Fibroblast of lung (primary cell): ENCODE data around the gene DNHD1. TPM values are rescaled to one million over a fixed set of nuclear protein-coding genes. Genes with fewer than 3 reads are reported as not detected.

Source experiments
- DNase-seq, 2 donors: peaks; one replicate each; pipeline versions ENCODE4 v3.0.0 to v3.0.0-alpha.2; 2010; ENCODE audit warnings: low read depth in 2 of 2
- H2AFZ ChIP-seq: 2 replicates; pipeline ENCODE4 v1.5.1; 2012; ENCODE audit warnings: low read length, control low read depth, inconsistent platforms
- H3K27ac ChIP-seq: 2 replicates; pipeline ENCODE4 v1.5.1; 2011; ENCODE audit warnings: low read length, control low read depth; ENCODE audit not compliant: insufficient read depth
- H3K27me3 ChIP-seq: 2 replicates; pipeline ENCODE4 v1.5.1; 2011; ENCODE audit warnings: mild to moderate bottlenecking, low read length; ENCODE audit not compliant: control insufficient read depth, insufficient read depth
- H3K36me3 ChIP-seq: 2 replicates; pipeline ENCODE4 v1.5.1; 2011; ENCODE audit warnings: low read length; ENCODE audit not compliant: control insufficient read depth, insufficient read depth
- H3K4me1 ChIP-seq: 2 replicates; pipeline ENCODE4 v1.5.1; 2011; ENCODE audit warnings: low read length; ENCODE audit not compliant: control insufficient read depth, insufficient read depth; ENCODE audit errors: extremely low read depth
- H3K4me2 ChIP-seq: 2 replicates; pipeline ENCODE4 v1.5.1; 2011; ENCODE audit warnings: low read length, control low read depth; ENCODE audit not compliant: insufficient read depth; ENCODE audit errors: extremely low read depth
- H3K4me3 ChIP-seq, 4 experiments: fragments of 200-600 bp in 1 of 4; sonication (generic) in 1 of 4; replicated peaks in 1 of 4; 2 replicates each; pipeline ENCODE4 v1.5.1; 2011 to 2016; ENCODE audit warnings: low read length in 4 of 4, low read depth in 3 of 4, mild to moderate bottlenecking in 3 of 4, control low read depth in 2 of 4, inconsistent platforms in 1 of 4, mixed read lengths in 1 of 4; ENCODE audit not compliant: insufficient read depth in 1 of 4; ENCODE audit errors: control extremely low read depth in 1 of 4
- H3K79me2 ChIP-seq: 2 replicates; pipeline ENCODE4 v1.5.1; 2012; ENCODE audit warnings: mild to moderate bottlenecking, low read length, inconsistent platforms; ENCODE audit not compliant: control insufficient read depth, insufficient read depth
- H3K9ac ChIP-seq: 2 replicates; pipeline ENCODE4 v1.5.1; 2011; ENCODE audit warnings: mild to moderate bottlenecking, low read length, control low read depth; ENCODE audit not compliant: insufficient read depth
- H3K9me3 ChIP-seq: 2 replicates; pipeline ENCODE4 v1.5.1; 2012; ENCODE audit warnings: low read depth, low read length; ENCODE audit not compliant: control insufficient read depth, insufficient read depth
- H4K20me1 ChIP-seq: 2 replicates; pipeline ENCODE4 v1.5.1; 2011; ENCODE audit warnings: low read length; ENCODE audit not compliant: control insufficient read depth, insufficient read depth; ENCODE audit errors: extremely low read depth
- CTCF ChIP-seq, 2 donors: IDR thresholded peaks in 1 of 2; conservative IDR thresholded peaks in 1 of 2; 1 replicate in 1 of 2; 2 replicates in 1 of 2; pipeline ENCODE4 v1.5.1; 2011 to 2012; ENCODE audit warnings: low read length in 2 of 2, control low read depth in 1 of 2, inconsistent platforms in 1 of 2, low read depth in 1 of 2, mild to moderate bottlenecking in 1 of 2
- EZH2 ChIP-seq: IDR thresholded peaks from 2 replicates; pipeline ENCODE4 v1.5.1; 2012; ENCODE audit warnings: low read length, control low read depth, mild to moderate bottlenecking; ENCODE audit errors: missing control alignments
- polyA plus RNA-seq, 2 donors: library from polyadenylated mRNA; depleted of rRNA in 1 of 2; stranded (reverse) in 1 of 2; unstranded in 1 of 2; fragments of >200 nt; gene quantifications; 2 replicates each; pipeline ENCODE4 v1.2.1, GENCODE V29; 2011 to 2012; ENCODE audit warnings: missing spikeins in 1 of 2
- total RNA-seq: library from RNA; depleted of rRNA; stranded (reverse); fragments of >200 nt; gene quantifications from 2 replicates; pipeline ENCODE4 v1.2.1, GENCODE V29; 2014

Gene DNHD1
- total and polyA plus RNA-seq, 2 donors (not counting 1 experiment from before 2014, with no cell fraction given) = 2.2 to 14.7 TPM

- Histone ChIP-seq H3K27me3 (no peaks in the 10 kb centered on the region), H3K9me3 (no peaks in the 10 kb centered on the region), H3K4me2 (no peak overlapping the region), H3K27ac (no peak overlapping the region), H3K4me3 (no peak overlapping the region), H2AFZ (no peak overlapping the region), H3K36me3 (no peaks in the 10 kb centered on the region), H4K20me1 (no peaks in the 10 kb centered on the region), H3K4me1 (no peaks in the 10 kb centered on the region), H3K9ac (no peak overlapping the region), H3K79me2 (no peaks in the 10 kb centered on the region)
- DNase-seq = no peak
- TF ChIP-seq CTCF (conservative IDR thresholded peaks at IDR 0.05 in 1 of 2, IDR thresholded peaks at IDR 0.05 in 1 of 2; ENCODE audit: low read depth in 1 of 2, low read length in 2 of 2) = no peak
- TF ChIP-seq EZH2 = no peak
Observed at GRCh38 chr11:6588018-6588417, 90.9 kb downstream of the DNHD1 start.

GRCh38 chr11:6594142-6594768, 97.2 kb downstream of the DNHD1 start:
- no peak for TF ChIP-seq EZH2
- no peak for TF ChIP-seq CTCF (conservative IDR thresholded peaks at IDR 0.05 in 1 of 2, IDR thresholded peaks at IDR 0.05 in 1 of 2; ENCODE audit: low read depth in 1 of 2, low read length in 2 of 2)
- H3K27me3 ChIP-seq = no peaks in the 10 kb centered on the region
- no peak overlapping the region for H3K4me2 ChIP-seq
- H3K79me2 ChIP-seq = peaks cover 2% of the 10 kb centered on the region
- H3K9me3 ChIP-seq = no peaks in the 10 kb centered on the region
- no peak overlapping the region for H2AFZ ChIP-seq
- H3K4me1 ChIP-seq = no peaks in the 10 kb centered on the region
- H3K4me3 ChIP-seq = no peak overlapping the region
- peaks cover 3% of the 10 kb centered on the region for H3K36me3 ChIP-seq
- H3K9ac ChIP-seq = no peak overlapping the region
- H3K27ac ChIP-seq = no peak overlapping the region
- H4K20me1 ChIP-seq = no peaks in the 10 kb centered on the region
- DNase-seq = no peak

- Histone ChIP-seq H3K4me1 (no peaks in the 10 kb centered on the region), H3K9me3 (no peaks in the 10 kb centered on the region), H3K36me3 (peaks cover 14% of the 10 kb centered on the region)
Observed at GRCh38 chr11:6596239-6596877, 99.3 kb downstream of the DNHD1 start.

More at GRCh38 chr11:6596239-6596877, 99.3 kb downstream of the DNHD1 start:
- DNase-seq = no peak
- H3K27ac ChIP-seq = no peak overlapping the region
- no peaks in the 10 kb centered on the region for H3K27me3 ChIP-seq
- no peak overlapping the region for H3K9ac ChIP-seq
- no peak overlapping the region for H2AFZ ChIP-seq
- no peak for TF ChIP-seq CTCF (conservative IDR thresholded peaks at IDR 0.05 in 1 of 2, IDR thresholded peaks at IDR 0.05 in 1 of 2; ENCODE audit: low read depth in 1 of 2, low read length in 2 of 2)
- TF ChIP-seq EZH2 = no peak
- no peak overlapping the region for H3K4me2 ChIP-seq
- H3K79me2 ChIP-seq = peaks cover 14% of the 10 kb centered on the region
- no peaks in the 10 kb centered on the region for H4K20me1 ChIP-seq
- H3K4me3 ChIP-seq = no peak overlapping the region
